ENCODE measurements around the gene ANK2. TPM values are rescaled to one million over a fixed set of nuclear protein-coding genes. Genes with fewer than 3 reads are reported as not detected.

Gene ANK2
- total RNA-seq, 2 donors from 2014 or later: 0.87 to 1.1 TPM

GRCh38 chr4:113090954-113091353 lies 41.5 kb downstream of the ANK2 start:
- H3K4me1 Mint-ChIP-seq: no peaks in the 10 kb centered on the region

DNA sequence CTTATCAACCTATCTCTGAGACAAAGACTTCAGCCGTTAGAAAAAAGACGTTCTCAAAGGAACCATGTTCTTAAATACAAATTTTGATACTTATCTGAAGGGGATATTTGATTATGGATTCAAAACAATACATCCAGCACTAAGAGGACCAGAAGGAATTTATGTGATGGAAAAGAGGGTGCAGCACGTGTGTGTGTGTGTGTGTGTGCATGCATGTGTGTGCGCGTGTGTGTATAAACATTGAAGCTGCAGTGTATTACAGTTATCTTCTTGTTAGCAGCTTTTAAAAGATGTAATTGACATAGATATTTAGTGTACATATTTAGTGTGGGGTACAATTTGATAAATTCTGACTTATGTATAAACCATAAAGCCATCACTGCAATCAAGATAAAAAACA lies 44.9 kb downstream of the ANK2 start:
- Mint-ChIP-seq H3K36me3 (ENCODE audit: low read depth) (no peaks in the 10 kb centered on the region), H3K9me3 (no peaks in the 10 kb centered on the region), H3K27ac (no peak overlapping the region), H3K27me3 (peaks cover 4% of the 10 kb centered on the region), H3K4me3 (no peak overlapping the region), H3K4me1 (no peaks in the 10 kb centered on the region)
- no peak for ATAC-seq (replicated peaks)

More at GRCh38 chr4:113090954-113091353, 41.5 kb downstream of the ANK2 start:
- no peak overlapping the region for H3K4me3 Mint-ChIP-seq
- H3K27me3 Mint-ChIP-seq: peaks cover under 1% of the 10 kb centered on the region
- H3K27ac Mint-ChIP-seq: no peak overlapping the region
- no peaks in the 10 kb centered on the region for H3K9me3 Mint-ChIP-seq
- H3K36me3 Mint-ChIP-seq (ENCODE audit: low read depth): no peaks in the 10 kb centered on the region
- ATAC-seq (replicated peaks): no peak

DNA sequence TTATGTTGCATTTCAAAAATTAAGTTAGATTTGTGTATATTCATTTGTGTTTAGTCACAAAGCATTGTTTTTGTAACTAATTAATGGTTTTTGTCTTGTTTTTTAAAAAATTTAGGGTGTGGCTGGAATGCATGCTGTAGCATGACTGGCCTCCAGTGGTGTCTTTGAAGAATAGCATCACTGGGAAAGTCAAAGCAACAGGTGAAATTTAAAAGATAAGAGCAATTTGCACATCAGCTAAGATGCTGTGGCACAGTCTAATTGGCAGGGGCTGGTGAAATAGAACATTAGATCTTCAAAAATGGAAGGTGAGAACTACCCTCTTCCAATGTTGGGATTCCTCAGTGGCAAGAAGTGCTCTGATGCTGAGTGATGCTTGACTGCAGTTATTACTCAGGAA lies 45.3 kb downstream of the ANK2 start:
- Mint-ChIP-seq H3K27ac (no peak overlapping the region), H3K9me3 (no peaks in the 10 kb centered on the region), H3K27me3 (peaks cover 4% of the 10 kb centered on the region), H3K36me3 (ENCODE audit: low read depth) (no peaks in the 10 kb centered on the region), H3K4me3 (no peak overlapping the region), H3K4me1 (no peaks in the 10 kb centered on the region)
- no peak for ATAC-seq (replicated peaks)

DNA sequence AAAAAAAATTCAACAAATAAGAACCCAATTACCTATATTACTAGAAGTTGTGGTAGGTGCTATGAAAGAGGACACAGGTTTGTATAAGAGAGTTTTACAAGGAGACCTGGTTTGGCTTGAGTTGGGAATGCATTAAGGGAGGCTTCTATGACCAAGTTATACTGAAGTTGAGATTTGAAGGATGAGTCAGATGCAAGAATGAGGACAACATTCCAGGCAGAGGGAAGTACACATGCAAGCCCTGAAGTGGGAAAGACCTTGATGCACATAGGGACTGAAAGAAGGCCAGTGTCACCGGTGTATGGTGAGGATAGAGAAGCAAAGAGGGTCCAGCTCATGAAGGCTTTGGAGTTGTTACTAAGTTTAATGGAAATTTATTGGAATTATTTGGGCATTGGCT lies 52.2 kb downstream of the ANK2 start:
- Mint-ChIP-seq H3K4me3 (no peak overlapping the region), H3K36me3 (ENCODE audit: low read depth) (no peaks in the 10 kb centered on the region), H3K27me3 (peaks cover 10% of the 10 kb centered on the region), H3K4me1 (no peaks in the 10 kb centered on the region), H3K9me3 (no peaks in the 10 kb centered on the region), H3K27ac (no peak overlapping the region)
- no peak for ATAC-seq (replicated peaks)

DNA sequence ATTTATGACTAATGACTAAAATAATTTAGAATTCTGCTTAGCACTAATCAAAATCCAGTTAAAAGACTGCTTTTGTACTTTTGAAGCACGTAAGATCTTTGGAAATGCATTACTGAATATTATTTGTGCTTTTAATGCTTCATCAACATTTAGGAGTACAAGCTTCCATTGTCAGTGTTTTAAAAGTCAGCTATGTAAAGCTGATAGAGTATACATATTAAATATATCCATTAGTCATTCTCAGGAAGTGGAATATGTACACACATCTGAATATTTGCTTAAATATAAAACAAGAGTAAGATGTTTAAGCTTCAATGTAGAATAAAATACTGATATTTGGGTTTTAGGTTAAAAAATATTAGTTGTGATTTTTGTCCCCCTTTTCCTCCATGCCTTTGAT lies 54.1 kb downstream of the ANK2 start:
- Mint-ChIP-seq H3K36me3 (ENCODE audit: low read depth) (no peaks in the 10 kb centered on the region), H3K9me3 (no peaks in the 10 kb centered on the region), H3K4me1 (no peaks in the 10 kb centered on the region), H3K4me3 (no peak overlapping the region), H3K27ac (no peak overlapping the region), H3K27me3 (peaks cover 10% of the 10 kb centered on the region)
- no peak for ATAC-seq (replicated peaks)

GRCh38 chr4:113106108-113106507 lies 56.7 kb downstream of the ANK2 start:
- no peaks in the 10 kb centered on the region for H3K36me3 Mint-ChIP-seq (ENCODE audit: low read depth)
- no peak for ATAC-seq (replicated peaks)
- peaks cover 10% of the 10 kb centered on the region for H3K27me3 Mint-ChIP-seq

DNA sequence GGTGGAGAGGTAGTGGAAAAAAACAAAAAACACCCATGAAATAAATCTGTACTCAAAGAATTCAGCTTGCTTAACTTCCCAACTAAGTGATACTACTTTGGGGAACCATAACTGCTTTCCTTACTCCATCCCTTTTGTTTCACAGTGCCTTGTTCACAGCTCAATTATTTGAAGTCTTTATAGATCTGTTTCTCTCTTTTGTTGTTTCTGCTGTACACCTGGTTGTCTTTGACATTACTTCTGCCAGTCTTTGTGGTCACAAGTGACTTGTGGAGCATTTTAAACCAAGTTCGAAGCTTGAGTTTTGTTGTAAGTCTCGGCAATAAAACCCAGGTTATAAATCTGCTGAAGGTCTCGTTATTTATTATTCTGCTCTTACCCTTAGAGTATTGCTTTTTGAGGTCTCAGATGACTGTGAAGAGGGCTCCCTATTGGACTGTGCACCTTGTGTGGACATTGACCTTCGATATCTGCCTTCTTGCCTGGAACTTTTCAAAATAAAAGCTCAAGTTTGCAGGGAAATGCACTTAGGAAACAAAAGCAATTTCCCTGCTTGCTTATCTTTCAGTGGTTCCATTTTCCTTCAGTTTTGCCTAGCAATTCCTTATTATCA lies 59.8 kb downstream of the ANK2 start:
- Mint-ChIP-seq H3K9me3 (no peaks in the 10 kb centered on the region), H3K4me3 (no peak overlapping the region), H3K27ac (no peak overlapping the region), H3K4me1 (no peaks in the 10 kb centered on the region), H3K36me3 (ENCODE audit: low read depth) (no peaks in the 10 kb centered on the region), H3K27me3 (no peaks in the 10 kb centered on the region)
- ATAC-seq (replicated peaks): no peak

More at GRCh38 chr4:113106108-113106507, 56.7 kb downstream of the ANK2 start:
- Mint-ChIP-seq H3K27ac (no peak overlapping the region), H3K4me3 (no peak overlapping the region), H3K9me3 (no peaks in the 10 kb centered on the region), H3K4me1 (no peaks in the 10 kb centered on the region)

DNA sequence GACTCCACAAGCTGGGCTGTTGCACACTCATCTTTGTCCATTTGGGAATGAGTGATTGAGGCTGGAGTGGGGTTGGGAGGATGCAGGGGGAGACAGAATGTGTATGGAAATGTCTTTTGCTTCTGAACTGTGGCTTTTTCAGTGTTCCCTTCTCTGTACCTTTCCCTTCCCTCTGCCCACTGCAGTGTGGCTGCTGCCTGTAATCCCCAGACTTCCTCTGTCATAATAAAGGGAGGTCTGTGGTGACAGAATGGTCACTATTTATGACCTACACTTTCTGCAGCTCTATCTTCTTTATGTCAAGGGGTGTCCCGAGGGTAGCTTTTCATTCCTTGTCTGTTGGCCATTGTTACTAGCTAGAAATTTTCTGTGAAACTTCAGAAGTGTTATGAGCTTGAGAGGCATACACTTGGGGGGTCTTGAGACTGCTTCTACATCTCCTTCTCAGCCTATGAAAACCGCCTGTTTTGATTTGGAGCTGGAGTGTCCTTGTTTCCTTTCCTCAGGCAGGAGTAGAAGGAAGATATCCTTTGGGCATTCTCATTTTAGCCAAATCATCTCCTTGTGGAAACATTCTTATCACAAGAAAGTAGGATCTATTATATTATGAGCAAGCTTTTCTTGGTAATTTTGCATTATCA lies 63.0 kb downstream of the ANK2 start:
- ATAC-seq (replicated peaks): no peak
- Mint-ChIP-seq H3K36me3 (ENCODE audit: low read depth) (no peaks in the 10 kb centered on the region), H3K4me3 (no peak overlapping the region), H3K9me3 (no peaks in the 10 kb centered on the region), H3K4me1 (no peaks in the 10 kb centered on the region), H3K27me3 (no peaks in the 10 kb centered on the region), H3K27ac (no peak overlapping the region)

DNA sequence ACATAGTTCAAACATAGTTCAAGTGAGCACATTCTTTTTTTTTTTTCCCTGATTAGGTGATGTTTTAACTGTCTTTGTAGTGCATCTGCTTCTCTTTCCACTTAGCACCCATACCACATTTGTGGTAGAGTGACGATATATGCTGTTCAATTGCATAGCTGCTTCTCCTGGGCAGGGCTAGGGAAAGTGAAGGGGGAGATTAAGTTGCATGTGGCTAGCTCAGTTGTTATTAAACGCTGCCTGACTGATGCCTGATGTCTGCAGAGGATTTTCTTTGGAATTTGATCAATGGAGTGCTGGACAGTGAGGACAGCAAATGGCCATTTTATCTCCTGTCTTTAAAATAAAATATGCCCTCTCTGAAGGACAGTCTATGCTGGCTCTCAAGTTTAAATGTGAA lies 63.7 kb downstream of the ANK2 start:
- ATAC-seq (replicated peaks): no peak
- H3K27me3 Mint-ChIP-seq: no peaks in the 10 kb centered on the region

GRCh38 chr4:113114884-113115283 lies 65.4 kb downstream of the ANK2 start:
- Mint-ChIP-seq H3K36me3 (ENCODE audit: low read depth) (no peaks in the 10 kb centered on the region), H3K27me3 (no peaks in the 10 kb centered on the region), H3K4me3 (no peak overlapping the region), H3K27ac (no peak overlapping the region), H3K4me1 (no peaks in the 10 kb centered on the region), H3K9me3 (no peaks in the 10 kb centered on the region)
- ATAC-seq (replicated peaks): no peak

More for the DNA sequence above, 63.7 kb downstream of the ANK2 start:
- Mint-ChIP-seq H3K36me3 (ENCODE audit: low read depth) (no peaks in the 10 kb centered on the region), H3K4me1 (no peaks in the 10 kb centered on the region), H3K27ac (no peak overlapping the region), H3K9me3 (no peaks in the 10 kb centered on the region), H3K4me3 (no peak overlapping the region)

- no peaks in the 10 kb centered on the region for H3K36me3 Mint-ChIP-seq (ENCODE audit: low read depth)
- no peaks in the 10 kb centered on the region for H3K4me1 Mint-ChIP-seq
- ATAC-seq (replicated peaks): no peak
- no peaks in the 10 kb centered on the region for H3K27me3 Mint-ChIP-seq
- no peak overlapping the region for H3K27ac Mint-ChIP-seq
- no peak overlapping the region for H3K4me3 Mint-ChIP-seq
- no peaks in the 10 kb centered on the region for H3K9me3 Mint-ChIP-seq
Observed at GRCh38 chr4:113116414-113117357, 67.2 kb downstream of the ANK2 start.

DNA sequence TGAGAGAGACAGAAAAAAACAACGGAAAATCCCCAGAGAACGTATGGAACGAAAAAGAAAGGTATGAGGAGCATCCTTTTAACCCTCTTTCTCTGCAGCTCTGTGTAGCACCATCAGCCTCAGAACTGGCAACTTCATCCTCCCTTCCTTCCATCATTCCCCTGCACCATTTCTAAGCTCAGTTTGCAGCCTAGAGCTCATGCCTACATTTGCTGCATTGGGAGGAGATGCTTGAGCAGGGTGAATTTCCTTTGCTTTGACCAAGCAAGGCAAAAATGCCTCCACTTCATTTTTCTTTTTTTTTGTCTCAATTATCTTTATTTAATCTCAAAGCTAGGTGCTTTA lies 67.9 kb downstream of the ANK2 start:
- no peaks in the 10 kb centered on the region for H3K36me3 Mint-ChIP-seq (ENCODE audit: low read depth)
- H3K27ac Mint-ChIP-seq: no peak overlapping the region
- no peaks in the 10 kb centered on the region for H3K4me1 Mint-ChIP-seq
- H3K9me3 Mint-ChIP-seq: no peaks in the 10 kb centered on the region
- ATAC-seq (replicated peaks): no peak
- H3K27me3 Mint-ChIP-seq: peaks cover 4% of the 10 kb centered on the region
- no peak overlapping the region for H3K4me3 Mint-ChIP-seq

DNA sequence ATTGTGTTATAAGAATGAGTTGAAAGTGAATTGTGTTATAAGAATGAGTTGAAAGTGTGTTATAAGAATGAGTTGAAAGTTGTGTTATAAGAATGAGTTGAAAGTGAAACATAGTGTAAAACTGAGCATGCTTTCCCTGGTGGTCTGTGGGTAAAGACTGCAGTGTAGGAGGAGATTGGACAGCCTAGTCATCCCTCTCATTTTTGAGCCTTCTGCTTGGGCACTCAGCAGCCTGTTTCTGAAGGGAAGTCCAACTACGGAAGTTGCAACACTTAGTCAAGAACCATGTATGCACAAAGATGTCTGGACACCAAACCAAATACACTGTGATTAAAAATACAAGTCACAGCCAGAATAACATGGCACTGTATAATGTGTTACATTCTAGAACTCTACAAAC lies 72.6 kb downstream of the ANK2 start:
- ATAC-seq (replicated peaks): no peak
- H3K9me3 Mint-ChIP-seq: peaks cover 4% of the 10 kb centered on the region
- H3K4me3 Mint-ChIP-seq: no peak overlapping the region
- no peaks in the 10 kb centered on the region for H3K4me1 Mint-ChIP-seq
- no peaks in the 10 kb centered on the region for H3K36me3 Mint-ChIP-seq (ENCODE audit: low read depth)
- H3K27ac Mint-ChIP-seq: no peak overlapping the region
- peaks cover 9% of the 10 kb centered on the region for H3K27me3 Mint-ChIP-seq

DNA sequence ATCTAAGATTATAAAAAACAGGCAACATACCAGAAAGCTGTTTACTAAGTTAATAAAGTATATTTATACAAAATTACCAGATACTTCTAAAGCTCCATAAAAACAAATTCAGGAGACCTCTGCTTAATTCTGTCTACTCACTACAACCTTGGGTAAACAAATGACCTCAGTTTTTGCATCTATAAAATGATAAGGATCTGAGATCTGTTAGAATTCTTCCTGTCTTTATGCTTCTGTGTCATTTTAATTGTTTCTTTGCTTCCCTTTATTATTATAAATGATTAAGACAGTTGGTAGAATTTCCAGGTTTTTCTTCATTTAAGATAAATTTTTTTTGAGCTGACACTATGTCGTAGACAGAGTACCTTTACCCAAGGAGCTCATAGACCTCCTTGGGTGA lies 76.0 kb downstream of the ANK2 start:
- H3K4me3 Mint-ChIP-seq: no peak overlapping the region
- H3K36me3 Mint-ChIP-seq (ENCODE audit: low read depth): no peaks in the 10 kb centered on the region
- no peaks in the 10 kb centered on the region for H3K4me1 Mint-ChIP-seq
- ATAC-seq (replicated peaks): no peak
- H3K27ac Mint-ChIP-seq: no peak overlapping the region
- H3K27me3 Mint-ChIP-seq: peaks cover 12% of the 10 kb centered on the region
- peaks cover 4% of the 10 kb centered on the region for H3K9me3 Mint-ChIP-seq

GRCh38 chr4:113131136-113131535 lies 81.7 kb downstream of the ANK2 start:
- Mint-ChIP-seq H3K4me1 (no peaks in the 10 kb centered on the region), H3K9me3 (no peaks in the 10 kb centered on the region), H3K4me3 (no peak overlapping the region), H3K27ac (no peak overlapping the region), H3K27me3 (peaks cover 11% of the 10 kb centered on the region), H3K36me3 (ENCODE audit: low read depth) (no peaks in the 10 kb centered on the region)
- ATAC-seq (replicated peaks): no peak

Data from activated T-helper 17 cell treated with anti-CD3 and anti-CD28 coated beads, Interleukin-2, amount 50 U/mL, for 72 hours (primary cell).